Panc1 (cell line): ENCODE results near the gene ZSCAN10. TPM values are rescaled to one million over a fixed set of nuclear protein-coding genes. Genes with fewer than 3 reads are reported as not detected.

Source experiments
- ATAC-seq: fragments of 200-7000 bp; cut with Tn5 transposase; 2 replicates; pipeline ENCODE4 v1.9.1; 2020; ENCODE audit warnings: mild to moderate bottlenecking, moderate library complexity
- BruUV-seq: library from RNA; stranded (reverse); fragments of 400-500 nt; replicated peaks from 2 replicates; lab custom pipeline; 2021; lab: Mats Ljungman, UMichigan
- CTCF ChIA-PET: fragments of 300-600 bp; sonication (Branson Sonifier 250); formaldehyde crosslinking; loops from one replicate; lab custom pipeline; 2022; ENCODE audit warnings: antibody characterized with exemption; lab: Charles Lee
- POLR2A ChIA-PET: fragments of 300-600 bp; sonication (Branson Sonifier 250); formaldehyde crosslinking; loops from one replicate; lab custom pipeline; 2022; ENCODE audit warnings: antibody characterized with exemption; lab: Charles Lee
- DNase-seq: peaks from one replicate; pipeline ENCODE4 v3.0.0-alpha.2; 2010; ENCODE audit warnings: low read depth, low spot score
- H3K27ac ChIP-seq: 2 replicates; pipeline ENCODE4 v1.5.1; 2011; ENCODE audit warnings: mild to moderate bottlenecking, low read length, inconsistent platforms
- H3K27me3 ChIP-seq: fragments of 200-500 bp; sonication (Bioruptor generic); 2 replicates; pipeline ENCODE4 v1.6.0; 2014; ENCODE audit warnings: low read length, inconsistent platforms; ENCODE audit not compliant: control insufficient read depth, insufficient read depth
- H3K36me3 ChIP-seq: fragments of 200-500 bp; sonication (Bioruptor generic); 2 replicates; pipeline ENCODE4 v1.5.1; 2014; ENCODE audit warnings: inconsistent platforms, mild to moderate bottlenecking, low read length, moderate library complexity; ENCODE audit not compliant: control insufficient read depth, insufficient read depth
- H3K4me1 ChIP-seq: 2 replicates; pipeline ENCODE4 v1.5.1; 2011; ENCODE audit warnings: inconsistent platforms, mild to moderate bottlenecking, low read length, moderate library complexity; ENCODE audit not compliant: control insufficient read depth, insufficient read depth
- H3K4me3 ChIP-seq, 2 experiments: 2 replicates each; pipeline ENCODE4 v1.5.1; 2011 to 2012; ENCODE audit warnings: low read depth in 2 of 2, low read length in 2 of 2, mild to moderate bottlenecking in 2 of 2, inconsistent platforms in 1 of 2, moderate library complexity in 1 of 2
- H3K9me3 ChIP-seq: fragments of 200-500 bp; sonication (Bioruptor generic); 2 replicates; pipeline ENCODE4 v1.5.1; 2014; ENCODE audit warnings: low read depth, mild to moderate bottlenecking, inconsistent platforms, low read length, moderate library complexity; ENCODE audit not compliant: control insufficient read depth, insufficient read depth
- POLR2AphosphoS5 ChIP-seq: IDR thresholded peaks from 2 replicates; pipeline ENCODE4 v1.6.1; 2012; ENCODE audit warnings: mild to moderate bottlenecking, low read depth, low read length, moderate library complexity
- SIN3A ChIP-seq: IDR thresholded peaks from 2 replicates; pipeline ENCODE4 v1.6.1; 2012; ENCODE audit warnings: low read depth, mild to moderate bottlenecking, low read length, moderate library complexity, borderline replicate concordance; ENCODE audit not compliant: insufficient read depth
- TCF7L2 ChIP-seq: IDR thresholded peaks from 2 replicates; pipeline ENCODE4 v1.6.1; 2011; ENCODE audit warnings: mild to moderate bottlenecking, low read depth, low read length, inconsistent platforms
- in situ Hi-C: cut with HindIII; loops from 2 replicates; pipeline ENCODE4 v1.10.0; 2016; ENCODE audit warnings: low sequenced_read_pairs, low pct_unique_long_range_greater_than_20kb
- intact Hi-C: fragments of 100-400 bp; cut with micrococcal nuclease; formaldehyde crosslinking; loops from one replicate; pipeline ENCODE4 v1.10.0; 2022; ENCODE audit not compliant: unreplicated experiment
- total RNA-seq: library from RNA; stranded (reverse); gene quantifications from one replicate; pipeline ENCODE4 v1.2.1, GENCODE V29; 2021; ENCODE audit not compliant: unreplicated experiment
- TF ChIP-seq, protein P1 (sequence below): fragments of 450-650 bp; IDR thresholded peaks from 2 replicates; pipeline ENCODE4 v1.5.1; 2017; ENCODE audit warnings: mild to moderate bottlenecking
- TF ChIP-seq, protein P2 (sequence below), 2 experiments: IDR thresholded peaks; 2 replicates each; pipeline ENCODE4 v1.6.1; 2011 to 2012; ENCODE audit warnings: low read depth in 2 of 2, control low read depth in 1 of 2, low read length in 1 of 2, mild to moderate bottlenecking in 1 of 2, moderate library complexity in 1 of 2; ENCODE audit not compliant: insufficient read depth in 1 of 2

The ZSCAN10 gene
- total RNA-seq, 1 experiment from 2014 or later: 0.21 TPM

- H3K4me1 ChIP-seq: peaks cover 7% of the 10 kb centered on the region; the same call in 1 of the 2 replicates
- intact Hi-C loops (no loop called here), in situ Hi-C loops (no loop called here)
- peak within 1 kb of the TSS; percentile 100 for H3K4me3 ChIP-seq
- TF ChIP-seq, protein P1, sequence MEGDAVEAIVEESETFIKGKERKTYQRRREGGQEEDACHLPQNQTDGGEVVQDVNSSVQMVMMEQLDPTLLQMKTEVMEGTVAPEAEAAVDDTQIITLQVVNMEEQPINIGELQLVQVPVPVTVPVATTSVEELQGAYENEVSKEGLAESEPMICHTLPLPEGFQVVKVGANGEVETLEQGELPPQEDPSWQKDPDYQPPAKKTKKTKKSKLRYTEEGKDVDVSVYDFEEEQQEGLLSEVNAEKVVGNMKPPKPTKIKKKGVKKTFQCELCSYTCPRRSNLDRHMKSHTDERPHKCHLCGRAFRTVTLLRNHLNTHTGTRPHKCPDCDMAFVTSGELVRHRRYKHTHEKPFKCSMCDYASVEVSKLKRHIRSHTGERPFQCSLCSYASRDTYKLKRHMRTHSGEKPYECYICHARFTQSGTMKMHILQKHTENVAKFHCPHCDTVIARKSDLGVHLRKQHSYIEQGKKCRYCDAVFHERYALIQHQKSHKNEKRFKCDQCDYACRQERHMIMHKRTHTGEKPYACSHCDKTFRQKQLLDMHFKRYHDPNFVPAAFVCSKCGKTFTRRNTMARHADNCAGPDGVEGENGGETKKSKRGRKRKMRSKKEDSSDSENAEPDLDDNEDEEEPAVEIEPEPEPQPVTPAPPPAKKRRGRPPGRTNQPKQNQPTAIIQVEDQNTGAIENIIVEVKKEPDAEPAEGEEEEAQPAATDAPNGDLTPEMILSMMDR: no peak
- peak; percentile 90 for TF ChIP-seq POLR2AphosphoS5
- H3K36me3 ChIP-seq: peaks cover 10% of the 10 kb centered on the region
- no peaks in the 10 kb centered on the region for H3K27me3 ChIP-seq
- peak within 1 kb of the TSS; percentile 99 for H3K27ac ChIP-seq
- ChIA-PET POLR2A (interaction anchor here (0.6 to 1.4 kb wide), 6 partner anchors 13 to 703 kb away, joined by 3 to 6 read pairs (median 4); no protein-coding TSS in a partner anchor), CTCF (interaction anchor here (0.6 to 1.6 kb wide), 7 partner anchors 15 to 473 kb away, joined by 3 to 11 read pairs (median 4); no protein-coding TSS in a partner anchor)
- BruUV-seq: TSS peak; percentile 92
- DNase-seq (peak; percentile 93), ATAC-seq (peak; percentile 97)
- H3K9me3 ChIP-seq: no peaks in the 10 kb centered on the region
Measured at GRCh38 chr16:3134338-3135125, 35.4 kb upstream of the ZSCAN10 start, which contains the start of gene ZNF213. Gene ZNF213 (plus strand): TSS chr16:3135029. CDS start chr16:3137281, 2,252 bp downstream.

DNA sequence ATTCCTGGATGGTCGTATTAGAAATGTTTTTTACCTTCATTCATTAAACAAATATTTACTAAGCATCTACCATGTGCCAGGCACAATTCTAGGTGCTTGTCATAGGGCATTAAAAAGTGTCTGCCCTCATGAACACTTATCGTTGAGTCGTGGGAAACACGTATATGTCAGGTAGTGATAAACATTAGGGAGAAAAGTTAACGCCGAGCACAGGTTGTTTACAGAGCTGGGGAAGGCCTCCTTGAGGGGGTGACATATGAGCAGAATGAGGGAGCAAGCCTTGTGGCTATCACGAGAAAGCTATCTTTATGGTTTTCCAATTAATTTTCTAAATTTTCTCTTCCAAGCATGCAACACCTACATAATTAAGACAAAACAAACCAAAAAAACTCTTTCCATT, 34.8 kb upstream of the ZSCAN10 start:
- Histone ChIP-seq H3K27me3 (no peaks in the 10 kb centered on the region), H3K4me3 (peak overlapping the region; percentile 100), H3K36me3 (peaks cover 10% of the 10 kb centered on the region), H3K27ac (peak overlapping the region; percentile 99), H3K9me3 (no peaks in the 10 kb centered on the region), H3K4me1 (peaks cover 7% of the 10 kb centered on the region; the same call in 1 of the 2 replicates)
- ChIA-PET POLR2A (interaction anchor here (0.6 to 1.4 kb wide), 4 partner anchors 14 to 704 kb away, joined by 3 to 6 read pairs (median 4); no protein-coding TSS in a partner anchor), CTCF (interaction anchor here (1.5 kb wide), 1 partner anchor 103 kb away, joined by 7 read pairs; no protein-coding TSS in a partner anchor)
- no peak for ATAC-seq
- BruUV-seq: no TSS peak
- in situ Hi-C loops (no loop called here), intact Hi-C loops (no loop called here)
- TF ChIP-seq POLR2AphosphoS5: no peak
- TF ChIP-seq, protein P2, sequence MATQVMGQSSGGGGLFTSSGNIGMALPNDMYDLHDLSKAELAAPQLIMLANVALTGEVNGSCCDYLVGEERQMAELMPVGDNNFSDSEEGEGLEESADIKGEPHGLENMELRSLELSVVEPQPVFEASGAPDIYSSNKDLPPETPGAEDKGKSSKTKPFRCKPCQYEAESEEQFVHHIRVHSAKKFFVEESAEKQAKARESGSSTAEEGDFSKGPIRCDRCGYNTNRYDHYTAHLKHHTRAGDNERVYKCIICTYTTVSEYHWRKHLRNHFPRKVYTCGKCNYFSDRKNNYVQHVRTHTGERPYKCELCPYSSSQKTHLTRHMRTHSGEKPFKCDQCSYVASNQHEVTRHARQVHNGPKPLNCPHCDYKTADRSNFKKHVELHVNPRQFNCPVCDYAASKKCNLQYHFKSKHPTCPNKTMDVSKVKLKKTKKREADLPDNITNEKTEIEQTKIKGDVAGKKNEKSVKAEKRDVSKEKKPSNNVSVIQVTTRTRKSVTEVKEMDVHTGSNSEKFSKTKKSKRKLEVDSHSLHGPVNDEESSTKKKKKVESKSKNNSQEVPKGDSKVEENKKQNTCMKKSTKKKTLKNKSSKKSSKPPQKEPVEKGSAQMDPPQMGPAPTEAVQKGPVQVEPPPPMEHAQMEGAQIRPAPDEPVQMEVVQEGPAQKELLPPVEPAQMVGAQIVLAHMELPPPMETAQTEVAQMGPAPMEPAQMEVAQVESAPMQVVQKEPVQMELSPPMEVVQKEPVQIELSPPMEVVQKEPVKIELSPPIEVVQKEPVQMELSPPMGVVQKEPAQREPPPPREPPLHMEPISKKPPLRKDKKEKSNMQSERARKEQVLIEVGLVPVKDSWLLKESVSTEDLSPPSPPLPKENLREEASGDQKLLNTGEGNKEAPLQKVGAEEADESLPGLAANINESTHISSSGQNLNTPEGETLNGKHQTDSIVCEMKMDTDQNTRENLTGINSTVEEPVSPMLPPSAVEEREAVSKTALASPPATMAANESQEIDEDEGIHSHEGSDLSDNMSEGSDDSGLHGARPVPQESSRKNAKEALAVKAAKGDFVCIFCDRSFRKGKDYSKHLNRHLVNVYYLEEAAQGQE (IDR thresholded peaks at IDR 0.05; ENCODE audit: insufficient read depth in 1 of 2, low read depth in 2 of 2, low read length in 1 of 2): no peak
- no peak for TF ChIP-seq TCF7L2
- TF ChIP-seq, protein P1: no peak
- no peak for TF ChIP-seq SIN3A
- no peak for DNase-seq
